ENCODE measurements around the gene STX8. TPM values are rescaled to one million over a fixed set of nuclear protein-coding genes. Genes with fewer than 3 reads are reported as not detected.

Gene STX8
- total and polyA plus RNA-seq, 3 donors from 2014 or later: 103 to 160 (median 125) TPM

- intact Hi-C loops (cut with DNase I; ENCODE audit: low total_unique reads): no loop called here
- TF ChIP-seq POLR2A (IDR thresholded peaks at IDR 0.05): no peak
- WGBS, 2 donors: 97% methylated on average over 9 to 10 of the region's 10 CpGs
Observed at GRCh38 chr17:9208381-9209105, 367.1 kb downstream of the STX8 start.

GRCh38 chr17:9206741-9207332 lies 368.8 kb downstream of the STX8 start:
- 39 to 41% methylated on average over 14 of the region's 14 CpGs for WGBS, 2 donors
- H3K27me3 ChIP-seq: no peaks in the 10 kb centered on the region
- H3K4me1 ChIP-seq: peaks cover 7% of the 10 kb centered on the region
- H3K27ac ChIP-seq: no peak overlapping the region
- no peaks in the 10 kb centered on the region for H3K9me3 ChIP-seq
- intact Hi-C loops (cut with DNase I; ENCODE audit: low total_unique reads): no loop called here
- TF ChIP-seq POLR2A (IDR thresholded peaks at IDR 0.05) (no peak), CTCF (IDR thresholded peaks at IDR 0.05) (no peak)
- H3K4me3 ChIP-seq: no peak overlapping the region
- DNase-seq: peak; percentile 28
- no peaks in the 10 kb centered on the region for H3K36me3 ChIP-seq (ENCODE audit: low read depth, missing control alignments)

More at GRCh38 chr17:9208381-9209105, 367.1 kb downstream of the STX8 start:
- Histone ChIP-seq H3K36me3 (ENCODE audit: low read depth, missing control alignments) (no peaks in the 10 kb centered on the region), H3K4me3 (no peak overlapping the region), H3K9me3 (no peaks in the 10 kb centered on the region), H3K27me3 (no peaks in the 10 kb centered on the region), H3K4me1 (peaks cover 7% of the 10 kb centered on the region), H3K27ac (no peak overlapping the region)
- DNase-seq: no peak

- Histone ChIP-seq H3K4me1 (peaks cover 7% of the 10 kb centered on the region), H3K27me3 (no peaks in the 10 kb centered on the region), H3K9me3 (no peaks in the 10 kb centered on the region), H3K36me3 (ENCODE audit: low read depth, missing control alignments) (no peaks in the 10 kb centered on the region), H3K4me3 (no peak overlapping the region), H3K27ac (no peak overlapping the region)
- DNase-seq: no peak
- intact Hi-C loops (cut with DNase I; ENCODE audit: low total_unique reads): no loop called here
- no peak for TF ChIP-seq POLR2A (IDR thresholded peaks at IDR 0.05)
- no peak for TF ChIP-seq CTCF (IDR thresholded peaks at IDR 0.05)
- 41 to 55% methylated on average over 5 to 8 of the region's 8 CpGs for WGBS, 2 donors
Observed at GRCh38 chr17:9206410-9206703, 369.3 kb downstream of the STX8 start.

GRCh38 chr17:9205520-9206409 lies 369.9 kb downstream of the STX8 start:
- no peak for DNase-seq
- intact Hi-C loops (cut with DNase I; ENCODE audit: low total_unique reads): no loop called here
- no peak overlapping the region for H3K27ac ChIP-seq
- TF ChIP-seq POLR2A (IDR thresholded peaks at IDR 0.05): no peak
- no peak for TF ChIP-seq CTCF (IDR thresholded peaks at IDR 0.05)
- no peaks in the 10 kb centered on the region for H3K36me3 ChIP-seq (ENCODE audit: low read depth, missing control alignments)
- WGBS, 2 donors: 72 to 81% methylated on average over 7 to 14 of the region's 14 CpGs
- no peak overlapping the region for H3K4me3 ChIP-seq
- H3K9me3 ChIP-seq: no peaks in the 10 kb centered on the region
- H3K4me1 ChIP-seq: peaks cover 7% of the 10 kb centered on the region
- no peaks in the 10 kb centered on the region for H3K27me3 ChIP-seq

- intact Hi-C loops (cut with DNase I; ENCODE audit: low total_unique reads): no loop called here
Observed at GRCh38 chr17:9204637-9205329, 370.8 kb downstream of the STX8 start.

More at GRCh38 chr17:9204637-9205329, 370.8 kb downstream of the STX8 start:
- Histone ChIP-seq H3K27me3 (no peaks in the 10 kb centered on the region), H3K4me3 (no peak overlapping the region), H3K36me3 (ENCODE audit: low read depth, missing control alignments) (no peaks in the 10 kb centered on the region), H3K27ac (no peak overlapping the region), H3K4me1 (peaks cover 7% of the 10 kb centered on the region), H3K9me3 (no peaks in the 10 kb centered on the region)
- DNase-seq: no peak
- WGBS, 2 donors: 82 to 86% methylated on average over 4 to 5 of the region's 5 CpGs
- no peak for TF ChIP-seq POLR2A (IDR thresholded peaks at IDR 0.05)
- no peak for TF ChIP-seq CTCF (IDR thresholded peaks at IDR 0.05)
